Measurements from ENCODE around the gene ETV3.

The ETV3 gene

DNA sequence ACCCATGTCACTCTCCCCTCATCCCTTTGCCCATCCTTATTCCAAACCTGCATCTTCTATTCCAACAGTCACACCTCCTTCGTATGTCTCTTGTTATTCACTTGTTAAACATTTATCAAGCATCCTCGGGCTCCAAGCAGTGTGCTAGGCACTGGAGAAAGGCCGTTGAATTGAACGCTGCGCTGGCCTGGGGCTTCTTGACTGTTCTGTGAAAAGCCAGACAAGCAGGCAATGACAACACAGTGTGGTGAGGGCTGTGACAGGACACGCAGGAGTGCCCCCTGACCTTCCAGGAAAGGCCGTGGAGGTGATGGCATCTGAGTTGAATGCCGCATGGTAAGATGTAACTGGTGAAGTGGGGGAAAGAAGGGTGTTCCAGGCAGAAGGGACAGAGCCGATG, 19.2 kb downstream of the ETV3 start:
- no peaks in the 10 kb centered on the region for H3K9me2 ChIP-seq (replicated peaks; ENCODE audit: insufficient read depth, low read length)
- no peak overlapping the region for H3K27ac ChIP-seq (ENCODE audit: low read depth, low read length)
- H3K9ac ChIP-seq (ENCODE audit: low read length): no peak overlapping the region
- H3K79me2 ChIP-seq (ENCODE audit: insufficient read depth, low read length): no peaks in the 10 kb centered on the region
- H2AFZ ChIP-seq (ENCODE audit: low read depth, low read length, severe bottlenecking): no peak overlapping the region
- no peaks in the 10 kb centered on the region for H3K27me3 ChIP-seq (ENCODE audit: low read length)
- TF ChIP-seq, protein P1, sequence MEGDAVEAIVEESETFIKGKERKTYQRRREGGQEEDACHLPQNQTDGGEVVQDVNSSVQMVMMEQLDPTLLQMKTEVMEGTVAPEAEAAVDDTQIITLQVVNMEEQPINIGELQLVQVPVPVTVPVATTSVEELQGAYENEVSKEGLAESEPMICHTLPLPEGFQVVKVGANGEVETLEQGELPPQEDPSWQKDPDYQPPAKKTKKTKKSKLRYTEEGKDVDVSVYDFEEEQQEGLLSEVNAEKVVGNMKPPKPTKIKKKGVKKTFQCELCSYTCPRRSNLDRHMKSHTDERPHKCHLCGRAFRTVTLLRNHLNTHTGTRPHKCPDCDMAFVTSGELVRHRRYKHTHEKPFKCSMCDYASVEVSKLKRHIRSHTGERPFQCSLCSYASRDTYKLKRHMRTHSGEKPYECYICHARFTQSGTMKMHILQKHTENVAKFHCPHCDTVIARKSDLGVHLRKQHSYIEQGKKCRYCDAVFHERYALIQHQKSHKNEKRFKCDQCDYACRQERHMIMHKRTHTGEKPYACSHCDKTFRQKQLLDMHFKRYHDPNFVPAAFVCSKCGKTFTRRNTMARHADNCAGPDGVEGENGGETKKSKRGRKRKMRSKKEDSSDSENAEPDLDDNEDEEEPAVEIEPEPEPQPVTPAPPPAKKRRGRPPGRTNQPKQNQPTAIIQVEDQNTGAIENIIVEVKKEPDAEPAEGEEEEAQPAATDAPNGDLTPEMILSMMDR (IDR thresholded peaks at IDR 0.05; ENCODE audit: insufficient read depth, low read length, poor library complexity, severe bottlenecking): no peak
- H3K36me3 ChIP-seq (ENCODE audit: low read length): no peaks in the 10 kb centered on the region
- H3F3A ChIP-seq (ENCODE audit: insufficient read depth): no peaks in the 10 kb centered on the region
- no peaks in the 10 kb centered on the region for H3K9me3 ChIP-seq (ENCODE audit: insufficient read depth, low read length)
- H4K20me1 ChIP-seq (ENCODE audit: low read depth, low read length): no peaks in the 10 kb centered on the region
- H3K4me2 ChIP-seq (ENCODE audit: low read depth, low read length, poor library complexity, severe bottlenecking): no peak overlapping the region
- no peak overlapping the region for H3K4me3 ChIP-seq (ENCODE audit: insufficient read depth, low read length, poor library complexity, severe bottlenecking)

DNA sequence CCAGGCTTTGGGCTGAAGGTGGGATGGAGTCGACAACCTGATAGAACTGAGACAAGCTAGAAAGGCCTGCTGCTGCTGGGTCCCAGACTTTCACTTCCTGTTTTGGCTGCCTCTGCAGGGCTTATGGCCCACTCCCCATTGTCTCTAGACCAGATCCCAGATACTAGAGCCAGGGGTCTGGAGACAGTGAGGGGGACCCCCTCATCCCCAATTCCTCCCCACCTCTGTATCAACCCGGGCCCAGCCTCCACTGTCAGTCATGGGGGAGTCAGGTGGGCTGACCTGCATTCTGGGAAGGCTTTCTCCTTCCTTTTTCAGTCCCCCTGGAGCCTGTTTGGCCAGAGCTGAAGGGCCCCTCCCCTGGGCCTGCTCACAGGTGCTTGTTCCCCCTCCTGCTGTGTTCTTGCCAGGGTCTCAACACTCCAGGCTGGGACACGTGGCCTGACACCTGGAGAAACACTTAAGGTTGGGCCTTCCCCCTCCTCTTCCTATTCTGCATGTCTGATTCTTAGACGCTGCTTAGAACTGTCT, 20.6 kb downstream of the ETV3 start:
- no peak overlapping the region for H3K4me2 ChIP-seq (ENCODE audit: low read depth, low read length, poor library complexity, severe bottlenecking)
- no peaks in the 10 kb centered on the region for H3F3A ChIP-seq (ENCODE audit: insufficient read depth)
- H3K9ac ChIP-seq (ENCODE audit: low read length): no peak overlapping the region
- TF ChIP-seq, protein P1 (IDR thresholded peaks at IDR 0.05; ENCODE audit: insufficient read depth, low read length, poor library complexity, severe bottlenecking): no peak
- TF ChIP-seq EZH2phosphoT487 (conservative IDR thresholded peaks at IDR 0.05; ENCODE audit: low read length): no peak
- H3K4me3 ChIP-seq (ENCODE audit: insufficient read depth, low read length, poor library complexity, severe bottlenecking): no peak overlapping the region
- no peaks in the 10 kb centered on the region for H3K9me2 ChIP-seq (replicated peaks; ENCODE audit: insufficient read depth, low read length)
- no peak overlapping the region for H3K27ac ChIP-seq (ENCODE audit: low read depth, low read length)
- no peaks in the 10 kb centered on the region for H4K20me1 ChIP-seq (ENCODE audit: low read depth, low read length)
- no peaks in the 10 kb centered on the region for H3K9me3 ChIP-seq (ENCODE audit: insufficient read depth, low read length)
- no peaks in the 10 kb centered on the region for H3K79me2 ChIP-seq (ENCODE audit: insufficient read depth, low read length)
- H2AFZ ChIP-seq (ENCODE audit: low read depth, low read length, severe bottlenecking): no peak overlapping the region
- H3K27me3 ChIP-seq (ENCODE audit: low read length): no peaks in the 10 kb centered on the region
- H3K36me3 ChIP-seq (ENCODE audit: low read length): no peaks in the 10 kb centered on the region

DNA sequence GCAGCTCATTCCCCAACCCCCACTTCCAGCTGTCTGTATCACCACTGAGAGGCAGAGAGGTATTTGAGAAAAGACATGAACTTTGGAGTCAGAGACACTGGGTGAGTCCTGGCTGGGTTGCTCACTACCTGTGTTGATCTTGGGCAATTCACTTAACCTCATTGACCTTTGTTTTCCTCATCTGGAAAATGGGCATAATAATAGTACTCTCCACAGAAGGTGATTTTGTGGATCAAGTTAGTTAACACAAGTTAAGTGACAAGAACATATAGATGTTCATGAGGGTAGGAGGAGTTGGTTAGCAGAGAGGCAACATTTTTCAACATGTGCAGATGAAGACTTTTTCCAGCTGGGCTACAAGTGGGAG, 21.5 kb downstream of the ETV3 start:
- H4K20me1 ChIP-seq (ENCODE audit: low read depth, low read length): no peaks in the 10 kb centered on the region
- H3K9me2 ChIP-seq (replicated peaks; ENCODE audit: insufficient read depth, low read length): no peaks in the 10 kb centered on the region
- H2AFZ ChIP-seq (ENCODE audit: low read depth, low read length, severe bottlenecking): no peak overlapping the region

More for the DNA sequence above, 21.5 kb downstream of the ETV3 start:
- no peak overlapping the region for H3K27ac ChIP-seq (ENCODE audit: low read depth, low read length)
- H3K9ac ChIP-seq (ENCODE audit: low read length): no peak overlapping the region
- no peak overlapping the region for H3K4me2 ChIP-seq (ENCODE audit: low read depth, low read length, poor library complexity, severe bottlenecking)
- H3K27me3 ChIP-seq (ENCODE audit: low read length): no peaks in the 10 kb centered on the region
- H3K36me3 ChIP-seq (ENCODE audit: low read length): no peaks in the 10 kb centered on the region
- H3K79me2 ChIP-seq (ENCODE audit: insufficient read depth, low read length): no peaks in the 10 kb centered on the region
- no peaks in the 10 kb centered on the region for H3K9me3 ChIP-seq (ENCODE audit: insufficient read depth, low read length)
- H3K4me3 ChIP-seq (ENCODE audit: insufficient read depth, low read length, poor library complexity, severe bottlenecking): no peak overlapping the region
- H3F3A ChIP-seq (ENCODE audit: insufficient read depth): no peaks in the 10 kb centered on the region
- TF ChIP-seq EZH2phosphoT487 (conservative IDR thresholded peaks at IDR 0.05; ENCODE audit: low read length): no peak
- TF ChIP-seq, protein P1 (IDR thresholded peaks at IDR 0.05; ENCODE audit: insufficient read depth, low read length, poor library complexity, severe bottlenecking): no peak
